H1 (cell line): ENCODE measurements around the gene LCAT. TPM values are rescaled to one million over a fixed set of nuclear protein-coding genes. Genes with fewer than 3 reads are reported as not detected.

Source experiments
- CBX5 ChIP-seq: fragments of 300-800, 300-1000 bp; sonication (generic); IDR thresholded peaks from 2 replicates; pipeline ENCODE4 v1.7.1; 2016; ENCODE audit warnings: antibody characterized with exemption, low read length, low read depth
- CHD7 ChIP-seq: fragments of 300-600 bp; sonication (generic); IDR thresholded peaks from 2 replicates; pipeline ENCODE4 v1.7.1; 2012; ENCODE audit warnings: low read length, moderate library complexity, mild to moderate bottlenecking, inconsistent platforms; ENCODE audit not compliant: insufficient replicate concordance
- EGR1 ChIP-seq: IDR thresholded peaks from 2 replicates; pipeline ENCODE4 v1.6.1; 2011; ENCODE audit warnings: low read depth, low read length, borderline replicate concordance
- EZH2 ChIP-seq: fragments of 200-600 bp; sonication (generic); IDR thresholded peaks from 2 replicates; pipeline ENCODE4 v1.7.1; 2012; ENCODE audit warnings: low read depth, mild to moderate bottlenecking, moderate library complexity, low read length, inconsistent platforms; ENCODE audit not compliant: severe bottlenecking
- KDM4A ChIP-seq: IDR thresholded peaks from one replicate; pipeline ENCODE4 v1.7.1; 2012; ENCODE audit warnings: low read depth, mild to moderate bottlenecking, moderate library complexity, low read length, inconsistent platforms; ENCODE audit not compliant: severe bottlenecking
- MAX ChIP-seq: IDR thresholded peaks from 2 replicates; pipeline ENCODE4 v1.6.1; 2012; ENCODE audit warnings: inconsistent platforms
- RFX5 ChIP-seq: IDR thresholded peaks from 2 replicates; pipeline ENCODE4 v1.6.1; 2011; ENCODE audit warnings: low read depth, low read length, improper control_type of control experiment, borderline replicate concordance
- YY1 ChIP-seq: IDR thresholded peaks from 2 replicates; pipeline ENCODE4 v1.6.1; 2011; ENCODE audit warnings: low read depth, mild to moderate bottlenecking, low read length
- polyA plus RNA-seq, 7 experiments: library from polyadenylated mRNA; depleted of rRNA in 3 of 7; stranded (reverse) in 5 of 7; unstranded in 2 of 7; fragments of >200 nt in 5 of 7; fragments of 200-250 nt in 2 of 7; gene quantifications; 1 replicate in 5 of 7; 2 replicates in 1 of 7; 4 replicates in 1 of 7; pipeline versions ENCODE4 v1.2.1 to v1.2.3, GENCODE V29; 2011 to 2013; ENCODE audit warnings: missing spikeins in 2 of 7, mixed read lengths in 2 of 7
- total RNA-seq: library from RNA; stranded (reverse); fragmentation: NEBNext Ultra II Directional; extraction: Animal tissue kit (Norgen Biotek cat#: 25700); gene quantifications from 2 replicates; pipeline ENCODE4 v1.2.1, GENCODE V29; 2021
- TF ChIP-seq, protein P1 (sequence below): IDR thresholded peaks from 2 replicates; pipeline ENCODE4 v1.6.1; 2012; ENCODE audit warnings: inconsistent platforms

The LCAT gene
- total and polyA plus RNA-seq, 2 of the 8 experiments (the other 6 are each of a cell fraction or from before 2014, with no cell fraction given) = 9.4 to 19.6 TPM

- TF ChIP-seq CHD7 = no peak
- no peak for TF ChIP-seq CBX5
- TF ChIP-seq RFX5 = no peak
- no peak for TF ChIP-seq YY1
- no peak for TF ChIP-seq KDM4A
- TF ChIP-seq, protein P1, sequence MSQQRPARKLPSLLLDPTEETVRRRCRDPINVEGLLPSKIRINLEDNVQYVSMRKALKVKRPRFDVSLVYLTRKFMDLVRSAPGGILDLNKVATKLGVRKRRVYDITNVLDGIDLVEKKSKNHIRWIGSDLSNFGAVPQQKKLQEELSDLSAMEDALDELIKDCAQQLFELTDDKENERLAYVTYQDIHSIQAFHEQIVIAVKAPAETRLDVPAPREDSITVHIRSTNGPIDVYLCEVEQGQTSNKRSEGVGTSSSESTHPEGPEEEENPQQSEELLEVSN = no peak
- TF ChIP-seq MAX = no peak
- no peak for TF ChIP-seq EZH2
- TF ChIP-seq EGR1 = no peak
These were observed 26.6 kb downstream of the LCAT start (continued) for GRCh38 chr16:67917140-67917851.
